Fibroblast of lung (primary cell): ENCODE data around the gene LINGO3.

Experiments used
- CTCF ChIP-seq, 2 donors: IDR thresholded peaks in 1 of 2; conservative IDR thresholded peaks in 1 of 2; 1 replicate in 1 of 2; 2 replicates in 1 of 2; pipeline ENCODE4 v1.5.1; 2011 to 2012; ENCODE audit warnings: low read length in 2 of 2, control low read depth in 1 of 2, inconsistent platforms in 1 of 2, low read depth in 1 of 2, mild to moderate bottlenecking in 1 of 2
- EZH2 ChIP-seq: IDR thresholded peaks from 2 replicates; pipeline ENCODE4 v1.5.1; 2012; ENCODE audit warnings: low read length, control low read depth, mild to moderate bottlenecking; ENCODE audit errors: missing control alignments

DNA sequence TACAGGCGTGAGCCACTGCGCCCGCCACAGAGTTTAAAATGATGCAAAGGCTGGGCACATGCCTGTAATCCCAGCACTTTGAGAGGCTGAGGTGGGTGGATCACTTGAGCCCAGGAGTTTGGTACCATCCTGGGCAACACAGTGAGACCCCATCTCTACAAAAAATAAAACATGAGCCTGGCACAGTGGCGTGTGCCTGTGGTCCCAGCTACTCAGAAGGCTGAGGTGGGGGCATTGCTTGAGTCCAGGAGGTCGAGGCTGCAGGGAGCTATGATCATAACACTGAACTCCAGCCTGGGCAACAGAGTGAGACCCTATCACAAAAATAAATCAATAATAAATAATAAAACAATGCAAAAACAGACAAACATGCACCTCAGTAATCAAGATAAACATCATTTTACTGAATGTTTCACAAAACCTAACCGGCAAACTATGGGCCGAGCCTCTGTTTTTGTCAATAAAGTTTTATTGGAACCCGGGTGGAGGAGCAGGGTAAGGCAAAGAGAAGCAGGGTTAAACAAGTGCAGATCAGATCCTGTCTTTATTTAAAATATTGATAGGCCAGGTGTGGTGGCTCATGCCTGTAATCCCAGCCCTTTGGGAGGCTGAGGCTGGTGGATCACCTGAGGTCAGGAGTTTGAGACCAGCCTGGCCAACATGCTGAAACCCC is 24.0 kb downstream of the LINGO3 start:
- TF ChIP-seq CTCF (conservative IDR thresholded peaks at IDR 0.05 in 1 of 2, IDR thresholded peaks at IDR 0.05 in 1 of 2; ENCODE audit: low read depth in 1 of 2, low read length in 2 of 2): no peak
- no peak for TF ChIP-seq EZH2
